ENCODE results near the gene TMEM14A.
A peak's percentile ranks its signal among the peaks of the same experiment; 100 is the strongest.
"Not testable (repeated sequence)": the region's sequence is repeated elsewhere in the genome, so short reads cannot be mapped to it uniquely, and the experiment has no call there.

The TMEM14A gene

DNA sequence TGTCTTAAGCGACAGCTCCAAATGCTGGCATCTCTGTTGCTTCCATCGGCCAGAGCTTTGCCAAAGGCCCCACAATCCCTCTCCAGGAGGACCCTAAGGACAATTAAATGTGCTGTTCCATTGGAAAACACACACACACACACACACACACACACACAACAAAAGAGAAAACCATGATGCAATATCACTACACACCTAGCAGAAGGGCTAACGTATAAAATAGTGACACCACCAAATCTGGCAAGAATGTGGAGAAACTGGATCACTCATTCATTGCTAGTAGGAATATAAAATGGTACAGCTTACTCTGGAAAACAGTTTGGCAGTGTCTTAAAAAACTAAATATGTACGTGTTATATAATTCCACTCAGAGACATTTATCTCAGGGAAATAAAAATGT is 13.0 kb upstream of the TMEM14A start:
- no peak for DNase-seq (ENCODE audit: low read depth)

DNA sequence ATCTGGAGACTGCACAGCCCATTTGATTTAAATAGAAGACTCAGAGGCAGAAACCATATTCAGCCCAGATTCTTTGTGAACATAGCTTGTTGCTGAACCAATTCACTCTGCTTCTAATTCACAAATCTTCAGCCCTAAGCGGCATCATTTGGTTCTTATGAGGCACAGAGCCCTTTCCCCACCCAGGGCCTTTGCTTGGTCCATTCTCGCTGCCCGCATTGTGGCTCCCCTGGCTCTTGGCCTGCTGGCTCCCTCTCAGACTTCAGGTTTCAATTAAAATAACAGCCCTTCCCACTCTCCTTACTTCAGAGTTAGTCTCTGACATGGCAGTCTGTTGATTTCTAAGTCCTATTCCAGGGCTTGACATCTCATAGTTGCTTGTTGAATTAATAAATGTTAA is 9.4 kb upstream of the TMEM14A start:
- DNase-seq (ENCODE audit: low read depth) = no peak

DNA sequence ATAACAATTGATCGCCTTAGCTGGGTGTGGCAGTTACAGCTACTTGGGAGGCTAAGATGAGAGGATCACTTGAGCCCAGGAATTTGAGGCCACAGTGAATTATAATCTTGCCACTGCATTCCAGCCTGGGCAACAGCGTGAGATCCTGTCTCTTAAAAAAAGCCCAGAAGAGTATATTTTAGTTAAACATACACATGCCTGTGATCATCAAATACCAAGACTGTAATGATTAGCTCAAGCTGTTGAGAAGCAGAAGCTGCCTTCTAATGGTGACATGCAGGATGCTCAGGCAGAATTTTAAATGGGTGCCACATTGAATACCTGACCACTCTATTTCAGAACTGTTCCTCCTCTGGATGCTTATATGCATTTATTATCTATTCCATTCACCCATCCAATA is 8.9 kb upstream of the TMEM14A start:
- no peak for DNase-seq (ENCODE audit: low read depth)

DNA sequence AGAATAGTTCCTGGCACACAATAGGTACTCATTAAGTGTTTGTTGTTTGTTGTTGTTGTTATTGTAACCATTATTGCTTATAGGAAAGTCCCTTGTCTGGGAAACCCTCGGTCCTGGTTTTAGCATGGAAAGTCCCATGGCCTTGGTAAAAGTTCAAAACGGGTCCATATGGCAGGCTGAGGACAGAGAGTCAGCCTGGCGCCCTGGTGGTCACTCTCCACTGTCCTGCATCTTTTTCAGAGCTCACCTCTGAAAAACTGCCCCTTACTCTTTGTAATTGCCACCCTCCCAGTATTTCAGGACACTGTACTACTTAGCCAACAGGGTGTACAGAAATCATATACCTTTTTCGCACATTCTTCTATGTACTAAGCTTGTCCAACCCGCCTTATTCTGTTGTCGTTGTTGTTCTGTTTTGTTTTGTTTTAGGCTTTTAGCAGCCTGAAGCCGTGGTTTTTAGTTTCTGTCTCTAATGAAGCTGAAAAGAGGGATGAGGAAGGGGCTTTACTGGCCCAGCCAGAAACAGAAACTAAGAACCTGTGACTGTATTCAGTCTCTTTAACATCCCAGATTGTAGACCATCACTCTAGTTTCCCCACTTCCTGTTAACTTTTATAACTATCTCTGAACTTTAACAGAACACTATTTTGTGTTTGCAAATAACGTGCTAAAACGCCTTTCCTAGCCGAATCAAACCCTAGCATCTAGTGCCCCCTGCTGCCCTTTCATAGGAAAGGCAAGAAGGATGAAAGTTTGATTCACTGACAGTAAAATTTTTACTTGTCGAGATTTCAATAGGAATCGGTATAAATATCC is 7.6 kb upstream of the TMEM14A start:
- DNase-seq (ENCODE audit: low read depth) = peak; percentile 39

DNA sequence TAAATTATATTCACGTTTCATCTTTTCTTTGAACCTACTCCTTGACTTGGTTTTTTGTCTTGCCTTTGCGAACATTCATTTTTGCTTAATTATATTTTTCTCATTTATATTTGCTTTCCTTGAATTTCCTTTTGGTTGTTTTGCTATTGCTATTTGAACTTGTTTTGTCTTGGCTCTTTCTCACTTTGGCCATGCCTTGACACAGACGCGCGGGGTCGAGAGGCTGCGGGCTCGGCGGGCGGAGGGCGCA is 7.1 kb upstream of the TMEM14A start:
- no peak for DNase-seq (ENCODE audit: low read depth)

DNA sequence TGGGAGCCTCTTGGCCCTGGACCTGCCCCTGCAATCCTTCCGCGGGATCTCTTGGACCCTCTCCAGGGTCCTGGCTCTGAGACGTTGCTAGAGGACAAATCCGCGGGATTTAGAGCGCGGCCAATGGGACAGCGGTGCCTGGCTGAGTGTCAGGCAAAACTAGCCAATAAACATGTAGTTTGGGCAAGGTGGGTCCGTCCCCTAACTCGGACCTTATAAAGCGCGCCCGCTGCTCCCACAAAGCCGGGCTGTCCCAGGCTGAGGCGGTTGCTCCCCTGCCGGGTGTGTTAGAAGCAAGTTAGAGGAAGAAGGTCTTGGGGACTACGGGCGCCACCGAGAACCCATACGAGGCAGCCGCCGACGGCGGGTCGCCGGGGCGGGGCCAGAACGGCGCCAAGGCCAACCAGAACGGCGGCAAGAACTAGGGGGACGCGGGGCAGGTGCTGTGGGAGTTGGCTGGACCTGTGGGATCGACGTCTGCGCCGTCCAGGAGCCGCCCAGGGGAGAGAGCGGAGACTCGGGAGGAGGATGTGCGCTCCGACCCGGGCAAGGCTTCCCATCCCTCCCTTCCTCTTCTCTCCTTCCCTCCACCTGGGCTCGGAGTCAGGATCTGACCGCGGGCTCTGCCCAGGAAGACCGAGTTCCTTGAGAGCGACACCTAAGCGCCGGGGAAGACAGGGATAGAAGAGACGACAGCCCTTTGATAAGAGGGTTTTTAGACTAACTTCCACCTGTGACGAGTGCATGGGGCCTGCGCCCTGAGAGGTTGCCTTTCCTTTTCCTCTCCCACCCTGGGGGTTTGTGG is 6.5 kb upstream of the TMEM14A start:
- DNase-seq (ENCODE audit: low read depth) = peak; percentile 13

DNA sequence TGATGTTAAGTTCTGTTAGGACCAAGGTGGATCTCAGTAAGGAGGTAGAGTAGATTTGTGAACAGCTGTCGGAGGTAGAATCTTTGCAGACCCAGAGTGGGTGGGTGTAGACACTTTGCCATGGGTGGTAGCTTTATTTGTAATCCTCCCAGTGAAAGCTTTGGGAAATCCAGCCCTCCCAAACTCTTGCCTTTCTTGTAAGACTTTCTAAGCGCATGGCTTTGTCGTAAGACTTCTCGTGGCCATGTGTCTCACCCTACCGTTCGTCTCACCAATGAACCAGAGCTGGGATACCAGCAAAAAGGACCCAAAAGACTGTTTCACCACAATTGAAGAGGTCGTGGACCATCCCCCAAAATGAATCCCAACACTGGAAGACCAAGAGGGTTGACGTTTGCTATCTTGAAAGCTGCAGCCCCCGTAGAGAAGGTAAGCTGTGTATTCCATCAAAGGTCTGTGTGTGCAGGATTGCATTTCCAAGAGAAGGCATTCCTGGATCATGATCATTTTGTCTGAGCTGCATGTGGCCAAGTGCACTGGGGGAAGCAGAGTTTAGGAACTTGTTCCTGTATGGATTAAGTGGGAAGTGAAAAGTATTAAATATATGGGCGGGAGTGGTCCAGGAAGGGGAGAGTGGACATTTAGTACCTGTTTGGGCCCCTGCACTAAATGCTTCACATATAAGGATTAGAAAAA is 5.8 kb upstream of the TMEM14A start:
- no peak for DNase-seq (ENCODE audit: low read depth)

DNA sequence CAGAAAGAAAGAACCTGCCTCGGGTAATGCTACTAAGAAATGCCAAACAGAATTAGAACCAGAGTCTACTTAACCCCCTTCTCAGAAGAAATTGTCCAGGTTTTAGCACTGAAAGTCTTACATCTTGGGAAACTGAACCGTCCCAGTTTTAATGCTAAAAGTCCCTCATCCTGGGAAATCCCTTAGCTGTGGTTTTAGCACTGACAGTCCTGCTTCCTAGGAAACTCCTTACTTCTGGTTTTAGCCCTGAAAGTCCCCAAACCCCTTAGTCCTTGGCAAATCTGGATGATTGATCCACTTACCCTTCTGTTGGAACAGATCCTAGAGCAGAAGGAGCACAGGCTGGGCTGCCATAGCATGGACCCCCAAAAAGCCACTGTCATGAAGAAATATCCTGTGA is 4.8 kb upstream of the TMEM14A start:
- DNase-seq (ENCODE audit: low read depth) = no peak

DNA sequence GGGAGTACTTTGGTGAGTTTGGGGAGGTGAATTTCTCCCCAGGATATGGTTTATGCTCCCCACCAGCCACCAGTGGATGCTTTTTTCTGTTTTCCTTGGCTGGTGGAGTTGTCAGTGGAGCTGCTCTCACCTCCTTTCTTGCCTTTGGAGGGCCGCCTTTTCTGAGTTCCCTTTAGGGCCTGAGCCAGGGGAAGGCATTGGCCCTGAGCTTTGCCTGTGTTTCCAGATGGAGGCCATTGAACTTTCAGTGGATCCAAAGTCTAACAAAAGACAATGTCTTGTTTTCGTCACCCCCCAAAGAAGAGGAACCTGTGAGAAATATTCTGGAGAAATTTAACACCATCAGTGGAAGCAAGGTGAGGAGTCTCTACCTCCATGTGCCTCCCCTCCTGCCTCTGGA is 4.4 kb upstream of the TMEM14A start:
- no peak for DNase-seq (ENCODE audit: low read depth)

DNA sequence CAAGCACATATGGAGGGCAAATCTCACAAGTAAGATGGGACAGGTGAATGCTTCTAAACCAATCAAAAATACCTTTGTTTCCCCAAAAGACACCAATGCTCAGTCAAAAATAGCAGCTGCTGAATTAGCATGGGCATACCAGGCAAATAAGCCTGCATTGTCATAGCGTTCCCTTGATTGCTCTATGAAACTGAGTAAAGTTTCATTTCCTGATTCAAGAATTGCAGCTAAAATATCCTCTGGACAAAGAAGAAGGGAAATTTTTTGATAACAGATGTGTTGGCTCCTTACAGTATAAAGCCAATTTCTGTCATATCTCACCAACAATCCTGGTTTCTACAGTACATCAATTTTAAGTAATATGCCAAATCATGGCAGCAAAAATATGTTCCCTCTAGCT is 3.3 kb upstream of the TMEM14A start:
- DNase-seq (ENCODE audit: low read depth) = no peak

DNA sequence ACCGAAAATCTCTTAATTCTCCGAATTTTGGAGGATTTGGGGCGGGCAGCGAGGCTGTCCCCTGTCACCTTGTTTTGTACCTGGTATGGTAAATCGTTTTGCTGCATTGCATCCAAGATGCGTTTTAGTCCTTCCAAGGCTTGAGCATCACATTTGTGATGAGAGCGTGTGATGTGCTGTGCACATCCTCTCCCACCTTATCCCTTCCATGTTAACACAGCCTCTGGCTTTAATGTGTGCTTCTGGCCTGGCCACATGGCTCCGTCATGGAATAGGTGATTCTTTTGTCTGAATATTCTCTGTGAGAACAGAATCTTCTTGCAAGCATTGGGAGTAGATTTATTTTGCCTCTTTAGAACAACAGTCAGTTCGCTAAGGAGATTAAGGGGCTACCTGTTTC is 763 bp downstream of the TMEM14A start:
- no peak for DNase-seq (ENCODE audit: low read depth)

DNA sequence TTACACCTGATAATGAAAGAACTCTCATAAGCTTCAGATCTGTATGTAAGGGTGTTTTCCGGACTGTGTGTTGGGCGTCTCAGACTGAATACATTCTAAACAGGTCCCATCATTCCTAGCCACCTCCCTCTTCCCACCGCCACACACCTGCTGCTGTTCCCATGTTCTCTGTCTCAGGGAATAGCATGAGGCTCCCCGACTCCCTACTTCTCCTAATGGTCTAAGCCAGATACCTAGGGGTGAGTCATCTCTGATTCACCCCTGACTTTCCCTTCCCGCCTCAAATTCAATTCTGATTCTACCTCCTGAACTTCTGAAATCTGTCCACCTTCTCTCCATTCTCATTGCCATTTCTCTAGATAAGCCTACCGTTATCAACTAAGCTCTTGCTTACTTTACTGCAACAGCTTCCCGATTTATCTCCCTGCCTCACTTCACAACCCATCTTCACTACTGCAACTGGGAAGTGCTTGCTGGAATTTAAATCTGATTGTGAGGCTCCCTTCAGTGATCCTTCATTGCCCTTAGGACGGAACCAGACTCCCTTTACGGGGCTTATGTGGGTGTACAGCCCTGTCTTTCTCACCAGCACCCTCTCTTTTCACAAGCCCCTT is 1.6 kb downstream of the TMEM14A start:
- no peak for DNase-seq (ENCODE audit: low read depth)

DNA sequence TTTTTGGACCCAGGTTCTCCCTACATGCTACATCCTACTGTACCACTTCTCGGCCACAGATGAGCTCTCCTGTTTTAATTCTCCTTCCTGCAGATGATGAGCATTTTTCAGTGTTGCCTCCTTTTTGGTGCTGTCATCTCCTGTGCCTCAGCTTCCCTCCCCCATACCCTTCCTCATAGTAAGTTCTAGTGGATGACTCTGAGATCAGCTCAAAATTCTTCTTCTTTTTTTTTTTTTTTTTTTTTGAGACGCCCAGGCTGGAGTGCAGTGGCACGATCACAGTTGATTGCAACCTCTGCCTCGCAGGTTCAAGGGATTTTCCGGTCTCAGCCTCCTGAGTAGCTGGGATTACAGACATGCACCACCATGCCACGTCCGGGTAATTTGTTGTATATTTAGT is 3.8 kb downstream of the TMEM14A start:
- no peak for DNase-seq (ENCODE audit: low read depth)

DNA sequence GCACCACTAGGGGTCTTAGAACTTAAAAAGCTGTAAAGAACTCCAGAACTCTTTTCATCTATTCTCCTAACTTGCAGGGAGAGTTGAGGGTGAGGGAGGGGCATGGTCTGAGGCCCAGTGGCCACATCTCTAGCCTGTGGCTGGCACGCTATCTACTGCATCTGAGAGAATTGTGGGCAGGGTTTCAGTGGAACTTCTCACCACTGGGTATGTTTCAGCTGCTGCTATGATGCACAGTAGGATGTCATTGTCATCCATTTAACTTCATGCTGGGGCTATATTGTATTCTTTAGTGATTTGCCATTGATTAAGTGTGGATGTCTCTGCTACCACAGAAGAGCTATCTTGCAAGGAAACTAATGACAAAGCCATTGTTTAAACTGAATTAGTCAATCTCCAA is 4.5 kb downstream of the TMEM14A start:
- DNase-seq (ENCODE audit: low read depth) = no peak

DNA sequence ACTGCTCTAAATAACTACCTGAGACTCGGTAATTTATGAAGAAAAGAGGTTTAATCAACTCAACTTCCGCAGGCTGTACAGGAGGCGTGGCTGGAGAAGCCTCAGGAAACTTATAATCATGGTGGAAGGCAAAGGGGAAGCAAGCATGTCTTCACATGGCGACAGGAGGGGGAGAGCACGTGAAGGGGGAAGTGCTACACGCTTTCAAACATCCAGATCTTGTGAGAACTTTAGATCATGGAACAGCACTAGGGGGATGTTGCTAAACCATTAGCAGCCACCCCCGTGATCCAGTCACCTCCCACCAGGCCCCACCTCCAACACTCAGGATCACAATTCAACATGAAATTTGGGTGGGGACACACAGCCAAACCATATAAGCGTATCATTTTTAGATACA is 5.7 kb downstream of the TMEM14A start:
- not testable (repeated sequence) for DNase-seq (ENCODE audit: low read depth)

DNA sequence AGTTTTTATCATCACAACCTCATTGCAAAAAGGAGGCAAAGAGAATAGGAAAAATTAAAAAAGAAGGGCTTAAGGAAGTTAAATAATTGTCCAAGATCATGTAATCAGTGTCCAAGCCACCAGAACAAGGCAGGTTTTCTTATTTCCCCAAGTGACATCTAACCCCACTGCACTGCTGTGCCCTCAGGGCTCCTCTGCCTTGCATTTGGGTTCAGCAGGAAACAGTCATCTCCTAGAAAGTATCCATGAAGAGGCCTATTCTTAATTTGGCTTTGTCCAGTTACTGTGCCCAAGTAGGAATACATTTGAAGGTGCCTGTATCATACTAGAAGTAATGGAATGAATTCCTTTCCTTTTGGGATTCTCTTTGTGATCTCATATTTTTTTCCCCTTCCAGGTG is 10.5 kb downstream of the TMEM14A start:
- DNase-seq (ENCODE audit: low read depth) = no peak

DNA sequence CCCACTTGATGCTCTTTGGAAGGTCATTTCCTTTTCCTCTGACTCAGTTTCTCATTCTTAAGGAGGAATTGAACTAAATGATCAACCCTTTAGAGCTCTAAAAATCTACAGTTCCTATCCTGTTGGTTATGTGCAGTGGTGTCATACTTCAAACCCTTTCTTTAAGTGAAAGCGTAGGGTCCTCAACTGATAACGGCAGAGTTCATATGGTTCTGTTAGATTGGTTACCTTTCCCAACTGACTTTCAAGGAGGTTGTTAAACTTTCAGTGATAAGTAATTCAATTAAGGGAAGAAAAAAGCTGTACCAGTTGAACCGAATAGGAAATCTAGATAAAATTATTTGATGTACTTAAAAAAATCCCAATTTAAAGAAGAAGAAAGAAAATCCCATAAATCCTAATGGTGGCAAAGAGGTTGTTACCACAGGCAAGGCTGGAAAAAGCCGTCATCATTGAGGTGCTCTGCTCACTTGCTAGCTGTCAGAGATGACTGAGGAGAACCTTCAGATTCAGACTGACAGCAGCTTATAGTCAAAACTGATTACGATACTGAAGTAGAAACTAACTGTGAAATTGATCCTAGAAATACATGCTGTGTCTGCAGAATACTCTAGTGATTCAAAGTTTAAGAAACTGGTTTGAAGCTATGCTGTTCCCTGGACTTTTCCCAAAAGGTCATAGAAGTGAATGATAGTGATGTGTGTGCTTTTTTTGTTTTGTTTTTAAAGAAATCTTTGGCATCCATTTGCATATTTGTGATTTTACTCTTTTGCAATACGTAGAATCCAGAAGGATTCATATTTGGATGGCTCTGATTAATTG is 16.2 kb downstream of the TMEM14A start:
- no peak for DNase-seq (ENCODE audit: low read depth)

DNA sequence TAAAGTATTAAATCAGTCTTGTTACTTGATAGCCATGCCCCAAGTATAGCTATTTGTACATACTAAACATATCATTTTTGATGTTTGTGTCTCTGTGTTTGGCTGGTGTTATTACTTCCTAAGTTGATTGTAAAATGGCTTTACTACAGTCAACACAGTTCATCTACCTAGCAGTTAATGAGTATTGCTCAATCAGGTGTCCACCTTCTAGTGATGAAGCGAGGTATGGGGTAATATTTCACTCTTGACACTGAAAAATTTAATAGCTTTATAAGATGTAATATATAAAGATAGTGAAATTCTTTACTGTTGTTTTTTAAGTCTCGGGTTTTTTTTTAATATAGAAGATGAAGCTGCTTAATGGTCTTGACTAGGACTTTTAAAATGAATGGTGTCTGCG is 18.9 kb downstream of the TMEM14A start:
- no peak for DNase-seq (ENCODE audit: low read depth)

DNA sequence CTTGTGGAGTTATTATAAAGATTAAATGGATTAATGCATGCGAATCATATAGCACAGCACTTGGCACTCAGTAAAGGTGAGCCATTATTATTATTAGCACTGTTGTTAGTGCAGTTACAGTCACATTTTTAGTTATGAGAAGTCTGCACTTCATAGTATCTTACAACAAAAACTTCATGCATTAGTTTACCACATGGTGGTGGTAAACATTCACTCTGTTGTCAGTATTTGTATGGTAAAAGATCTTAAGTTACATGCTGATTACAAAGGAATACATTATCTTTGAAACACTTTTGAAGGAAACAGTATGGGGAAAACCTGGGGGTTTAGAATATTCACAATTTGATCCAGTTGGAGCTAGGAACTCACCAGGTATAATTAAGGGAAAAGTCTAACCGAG is 20.8 kb downstream of the TMEM14A start:
- no peak for DNase-seq (ENCODE audit: low read depth)

DNA sequence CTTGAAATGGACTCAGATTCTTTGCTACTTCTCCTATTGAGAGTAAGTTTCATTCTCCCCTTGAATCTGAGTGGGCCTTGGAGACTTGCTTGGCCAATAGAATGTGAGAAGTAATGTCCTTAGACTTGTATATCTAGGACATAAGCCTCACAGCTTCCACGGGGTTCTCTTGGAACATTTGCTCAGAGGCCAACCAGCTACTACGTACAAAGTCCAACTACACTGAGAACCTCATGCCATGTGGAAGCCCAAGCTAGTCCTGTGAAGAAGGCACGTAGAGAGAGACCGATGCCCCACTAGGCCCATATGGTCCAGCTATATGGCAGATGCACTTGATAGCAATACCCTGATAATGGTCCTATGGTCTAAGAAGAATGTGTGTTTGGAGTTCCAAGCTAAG is 22.9 kb downstream of the TMEM14A start:
- no peak for DNase-seq (ENCODE audit: low read depth)

DNA sequence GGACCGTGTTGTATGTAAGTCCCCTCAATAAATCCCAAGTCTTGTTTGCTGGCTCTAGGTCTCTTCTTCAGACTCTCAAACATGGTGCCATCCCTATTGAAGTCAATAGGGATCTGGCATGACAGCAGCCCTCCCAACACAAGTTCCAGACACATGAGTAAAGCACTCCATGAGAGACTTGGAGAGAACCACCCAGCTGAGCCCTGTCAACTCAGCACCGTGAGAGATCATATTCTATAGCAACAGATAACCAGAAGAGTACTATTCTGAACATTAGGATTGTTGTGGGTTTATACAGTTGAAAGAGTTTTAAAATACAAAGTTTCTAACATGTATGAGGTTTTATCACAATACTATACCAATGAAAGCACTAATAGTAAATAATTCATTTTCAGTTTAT is 23.5 kb downstream of the TMEM14A start:
- DNase-seq (ENCODE audit: low read depth) = no peak

DNA sequence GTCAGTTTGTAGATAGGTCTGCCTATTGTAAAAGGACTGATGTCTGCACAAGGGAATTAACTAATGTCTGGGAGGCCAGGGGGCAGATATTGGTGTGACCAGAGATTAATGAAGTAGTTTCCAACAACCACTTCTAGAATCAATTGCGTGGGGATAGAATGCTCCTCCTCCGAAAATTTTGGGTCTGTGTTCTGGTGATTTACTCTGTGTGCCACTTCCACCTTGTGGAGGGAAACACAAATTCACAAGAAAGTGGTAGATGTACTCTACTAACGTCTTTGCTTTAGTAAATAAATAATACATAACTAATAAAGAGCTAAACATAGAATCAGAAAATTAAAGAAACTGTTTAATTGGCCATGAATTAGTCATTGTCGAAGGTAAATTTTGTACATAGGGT is 25.5 kb downstream of the TMEM14A start:
- no peak for DNase-seq (ENCODE audit: low read depth)

All from stimulated activated CD4-positive, alpha-beta T cell treated with anti-CD3 and anti-CD28 coated beads, Interleukin-2, amount 100 ng/mL, for 4 hours (primary cell).